ENCODE data around the gene CELF2.

CELF2 gene

DNA sequence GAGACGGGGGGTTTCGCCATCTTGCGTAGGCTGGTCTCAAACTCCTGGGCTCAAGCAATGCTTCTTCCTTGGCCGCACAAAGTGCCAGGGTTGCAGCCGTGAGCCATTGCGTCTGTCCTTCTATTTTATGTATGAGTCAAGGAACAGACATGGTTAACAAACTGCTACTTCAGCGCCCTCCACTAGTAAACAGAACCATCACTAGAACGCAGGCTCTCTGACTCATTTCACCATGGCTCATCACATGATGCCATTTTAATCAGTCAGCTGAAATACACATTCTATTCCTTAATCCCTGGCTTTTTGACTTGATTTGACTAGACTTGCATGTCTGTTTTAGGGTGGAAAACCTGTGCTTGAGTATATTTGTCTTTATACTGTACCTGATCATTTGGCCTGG is 41.3 kb downstream of the CELF2 start:
- DNase-seq (ENCODE audit: low read depth) = no peak

DNA sequence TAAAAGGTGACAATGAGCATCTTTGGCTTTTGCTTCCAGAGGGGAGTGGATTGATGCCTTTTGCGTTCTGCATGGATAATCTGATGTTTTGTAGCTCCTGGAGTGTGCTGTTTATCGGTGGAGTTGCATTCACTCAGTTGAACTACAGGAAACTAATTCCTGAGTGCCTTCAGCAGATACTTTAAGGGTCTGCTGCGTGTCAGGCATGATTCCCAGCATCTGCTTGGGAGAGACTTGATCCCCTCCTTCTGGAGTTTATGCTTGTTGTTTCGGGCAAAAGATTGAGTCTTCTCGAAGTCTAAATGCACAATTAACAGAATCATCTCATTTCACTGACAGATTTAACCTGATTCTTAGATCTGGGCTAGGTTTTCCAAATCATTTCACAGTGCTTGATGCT is 46.2 kb downstream of the CELF2 start:
- DNase-seq (ENCODE audit: low read depth) = no peak

DNA sequence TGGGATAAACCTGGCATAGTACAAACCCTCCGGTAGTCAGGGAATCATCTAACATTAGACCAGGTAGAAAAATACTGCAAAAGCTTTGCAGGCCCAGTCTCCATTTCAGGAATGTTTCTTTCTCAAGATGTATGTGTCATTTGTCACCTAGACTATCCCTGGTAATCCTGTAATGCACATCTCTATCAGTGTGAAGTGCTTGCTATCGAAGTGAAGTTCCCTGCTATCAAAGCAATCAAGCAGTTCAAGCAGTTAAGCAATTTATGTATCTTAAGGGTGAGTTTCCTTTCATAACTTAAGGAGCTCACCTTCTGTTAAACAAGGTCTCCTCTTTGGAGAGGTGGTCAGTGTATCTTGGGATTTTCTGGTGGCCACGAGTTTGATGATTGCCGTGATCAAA is 47.2 kb downstream of the CELF2 start:
- DNase-seq (ENCODE audit: low read depth) = no peak

DNA sequence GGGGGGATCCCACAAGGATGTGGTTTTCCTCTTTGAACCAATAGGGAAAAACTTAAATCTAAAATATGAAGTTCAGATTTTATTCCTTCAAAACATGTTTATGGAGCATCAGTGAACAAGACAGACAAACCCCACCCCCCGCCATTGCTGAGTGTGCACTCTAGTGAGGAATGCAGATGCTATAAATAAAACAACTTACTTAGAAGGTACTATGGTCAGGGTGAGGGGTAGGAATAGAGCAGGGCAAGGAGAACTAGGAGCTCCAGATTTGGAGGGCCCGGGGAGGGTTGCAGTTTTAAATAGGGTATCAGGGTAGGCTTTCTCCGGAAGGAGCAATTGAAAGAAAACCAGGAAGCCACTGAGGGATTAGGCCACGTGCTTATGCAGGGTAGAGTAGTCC is 47.9 kb downstream of the CELF2 start:
- no peak for DNase-seq (ENCODE audit: low read depth)

DNA sequence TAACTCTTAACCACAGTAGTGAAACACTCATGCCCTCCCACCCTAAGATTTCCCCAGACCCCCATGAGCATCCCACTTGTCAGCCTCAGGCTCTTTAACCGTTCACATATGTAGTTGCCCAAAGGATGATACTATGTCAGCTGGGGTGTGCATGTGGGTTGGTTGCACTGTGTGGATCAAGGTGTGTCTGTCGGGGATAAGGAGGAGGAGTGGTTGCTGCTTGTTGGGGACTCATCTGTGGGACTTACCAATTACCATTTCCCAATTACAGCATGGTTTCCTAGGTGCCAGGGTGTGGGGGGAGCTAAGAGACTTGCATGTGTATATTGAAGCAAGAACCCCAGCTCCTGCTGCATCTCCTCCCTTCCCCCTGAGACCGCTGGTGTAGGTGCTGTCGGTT is 48.8 kb downstream of the CELF2 start:
- DNase-seq (ENCODE audit: low read depth) = no peak

DNA sequence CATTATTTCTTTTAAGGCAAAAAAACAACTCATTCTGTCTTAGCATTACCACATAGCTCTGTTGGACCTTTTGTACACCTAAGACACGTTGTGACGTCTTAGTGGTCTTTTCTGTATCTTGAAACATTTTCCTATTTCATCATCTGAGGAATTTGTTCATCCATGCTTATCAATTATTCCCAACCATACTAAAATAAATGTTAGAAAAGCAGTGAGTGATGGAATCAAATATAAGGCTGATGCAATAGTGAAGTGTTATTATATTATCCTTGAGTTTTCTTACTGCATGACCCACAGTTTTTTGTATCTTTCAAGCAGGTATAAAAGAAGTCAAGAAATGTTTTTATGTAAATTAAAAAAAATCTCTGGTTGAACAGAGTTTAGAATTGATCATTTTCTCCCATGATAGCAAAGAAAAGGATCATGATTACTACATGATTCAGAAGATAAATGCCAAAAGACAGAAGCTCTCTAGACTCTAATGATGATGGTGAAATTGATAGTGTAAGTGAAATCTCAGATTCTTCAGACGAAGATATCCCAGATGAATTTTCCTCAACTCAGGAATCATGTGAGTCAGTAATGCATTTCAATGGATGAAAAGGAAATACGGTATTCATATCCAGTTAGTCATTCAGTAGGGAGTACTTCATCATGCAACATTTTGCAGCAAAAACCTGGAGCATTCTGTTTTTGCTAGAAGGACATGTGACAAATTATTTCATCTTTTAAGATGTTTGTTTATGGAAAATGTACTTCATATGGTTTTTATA is 51.4 kb downstream of the CELF2 start:
- no peak for DNase-seq (ENCODE audit: low read depth)

DNA sequence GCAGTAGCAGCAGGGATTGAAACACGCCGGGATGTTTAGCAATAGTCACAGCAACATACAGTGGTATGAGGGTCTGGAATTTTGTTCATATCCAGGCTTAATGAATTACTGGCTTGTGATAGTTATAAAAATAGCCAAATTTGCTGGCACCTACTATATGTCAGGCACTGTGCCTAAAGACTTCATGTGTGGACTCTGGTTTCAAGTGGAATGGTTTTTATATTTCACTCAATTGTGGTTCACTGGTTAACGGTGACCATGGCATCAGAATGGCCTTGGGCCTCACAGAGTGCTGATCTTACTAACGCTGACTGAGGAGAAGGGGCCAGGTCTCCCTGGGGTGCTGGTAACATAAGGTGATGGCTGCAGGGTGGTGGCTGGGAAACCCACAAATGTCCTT is 55.7 kb downstream of the CELF2 start:
- DNase-seq (ENCODE audit: low read depth) = no peak

DNA sequence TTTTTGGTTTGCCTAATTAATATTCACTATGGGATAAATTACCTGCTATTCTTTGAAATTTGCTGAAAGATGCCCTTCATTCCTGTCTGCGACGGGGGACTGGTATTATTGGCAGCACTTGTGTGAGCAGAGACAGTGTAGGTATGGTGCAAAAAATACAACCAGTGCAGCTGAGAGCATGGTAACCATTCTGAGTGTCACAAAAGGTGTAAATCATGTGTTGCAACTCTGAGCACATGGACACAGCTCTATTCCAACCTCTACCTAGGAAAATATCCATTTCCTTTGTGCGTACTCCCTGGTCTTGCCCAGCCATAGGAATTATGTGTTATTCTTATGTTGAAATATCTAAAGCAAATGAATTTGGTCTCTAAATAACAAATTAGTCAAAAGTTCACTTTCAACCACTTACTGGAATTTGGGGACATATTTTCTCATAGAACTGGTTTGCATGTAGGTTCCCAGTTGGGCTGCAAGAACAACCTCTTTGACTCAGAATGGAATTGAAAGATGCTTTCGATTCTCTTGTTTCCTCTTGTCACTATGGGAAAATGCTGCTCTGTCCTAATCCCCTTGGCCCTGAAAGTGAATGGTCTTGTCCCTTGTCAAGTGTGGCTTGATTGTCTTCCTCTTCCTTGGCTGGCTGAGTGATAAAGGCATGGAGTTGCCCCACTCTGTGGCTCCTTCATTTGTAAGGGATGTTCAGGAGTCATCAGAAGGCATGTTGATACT is 57.0 kb downstream of the CELF2 start:
- DNase-seq (ENCODE audit: low read depth) = no peak

DNA sequence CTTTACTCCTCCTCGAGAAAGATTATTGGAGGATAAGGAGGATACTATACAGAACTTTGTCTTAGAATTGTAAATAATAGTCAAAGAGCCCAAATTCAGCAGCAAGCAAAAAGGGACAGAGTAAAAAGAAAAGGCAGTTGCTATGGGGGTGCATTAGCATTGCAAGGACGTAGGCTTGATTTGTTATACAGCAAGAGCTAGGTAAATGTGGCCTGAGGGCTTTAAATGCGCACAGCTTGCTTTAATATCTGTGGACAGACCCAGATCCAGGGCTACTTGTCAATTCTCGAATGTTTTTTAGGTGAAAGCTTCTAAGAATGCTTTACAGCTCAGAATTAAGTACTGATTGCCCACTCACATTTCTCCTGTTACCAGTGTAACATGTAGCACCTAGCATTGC is 58.5 kb downstream of the CELF2 start:
- DNase-seq (ENCODE audit: low read depth) = no peak

DNA sequence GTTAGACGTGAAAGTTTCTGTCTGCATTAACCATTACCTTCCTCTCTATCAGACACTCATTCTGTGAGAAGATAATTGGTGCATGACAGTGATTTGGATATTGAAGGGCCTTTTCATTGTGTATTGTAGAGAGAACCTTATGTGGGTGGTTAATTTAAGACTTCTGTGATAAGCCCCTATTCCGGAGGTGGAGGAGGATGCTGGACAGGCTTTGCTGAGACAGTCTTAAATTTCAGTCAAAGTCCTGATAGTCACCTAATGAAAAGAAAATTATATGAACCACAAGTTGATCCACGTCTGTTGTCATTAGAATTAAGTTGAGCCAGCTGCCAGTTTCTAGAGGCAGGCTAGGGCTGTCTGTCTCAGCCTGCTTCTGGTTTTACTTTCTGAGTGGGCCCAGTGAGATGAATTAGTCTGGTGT is 62.9 kb downstream of the CELF2 start:
- no peak for DNase-seq (ENCODE audit: low read depth)

DNA sequence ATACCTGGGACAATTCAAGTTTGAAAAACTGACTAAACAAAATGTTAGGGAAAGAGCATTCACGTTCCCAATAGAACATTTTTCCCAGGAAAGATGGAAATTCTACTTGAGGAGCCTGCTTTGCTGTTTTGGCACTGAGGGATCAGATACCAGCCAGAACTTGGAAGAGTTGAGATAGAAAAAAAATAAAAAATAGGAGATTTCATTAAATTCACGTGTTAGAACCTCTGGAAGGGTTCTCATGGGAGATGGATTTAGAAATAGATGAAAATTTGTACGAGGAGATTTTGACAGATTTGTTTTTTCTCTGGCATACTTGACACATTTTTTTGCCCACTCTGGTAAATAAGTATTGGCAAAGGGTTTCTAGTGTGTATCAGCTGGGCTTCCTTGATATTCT is 63.7 kb downstream of the CELF2 start:
- no peak for DNase-seq (ENCODE audit: low read depth)

DNA sequence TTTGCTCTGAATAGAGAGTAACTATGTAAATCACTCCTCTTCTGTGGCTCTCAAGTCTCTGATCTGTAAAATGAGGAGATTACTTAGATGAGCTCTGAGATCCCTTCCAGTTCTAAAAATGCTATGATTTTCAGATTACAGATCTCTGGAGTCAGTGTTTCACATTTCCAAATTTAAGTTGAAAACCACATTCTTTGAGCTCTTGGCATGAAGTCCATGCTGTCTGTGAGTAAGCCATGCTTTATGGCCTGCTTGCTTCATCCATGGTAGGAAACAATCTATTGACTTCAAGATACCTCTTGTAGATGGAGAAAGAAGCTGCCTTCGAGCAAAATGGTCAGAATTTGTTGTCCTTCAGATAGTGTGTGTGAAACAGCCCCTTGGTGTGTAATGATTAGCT is 64.9 kb downstream of the CELF2 start:
- no peak for DNase-seq (ENCODE audit: low read depth)

DNA sequence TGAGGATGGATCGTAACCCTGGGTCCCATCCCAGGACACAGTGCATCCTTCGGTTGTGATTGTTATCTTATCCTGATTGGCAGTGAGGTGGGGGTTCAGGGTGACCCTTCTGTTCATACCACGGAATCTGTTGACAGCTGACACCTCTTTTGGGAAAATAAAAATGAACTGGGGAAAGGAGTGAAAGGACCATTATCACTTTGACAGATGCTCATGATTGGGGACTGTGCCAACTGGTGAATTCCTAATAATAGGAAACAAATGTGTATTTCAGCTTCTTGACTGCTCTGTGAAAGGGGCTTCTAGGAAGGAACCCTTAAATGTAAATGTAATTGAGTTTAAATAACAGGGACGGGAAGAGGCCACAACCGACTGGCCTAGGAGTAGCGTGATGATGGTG is 65.4 kb downstream of the CELF2 start:
- DNase-seq (ENCODE audit: low read depth) = no peak

DNA sequence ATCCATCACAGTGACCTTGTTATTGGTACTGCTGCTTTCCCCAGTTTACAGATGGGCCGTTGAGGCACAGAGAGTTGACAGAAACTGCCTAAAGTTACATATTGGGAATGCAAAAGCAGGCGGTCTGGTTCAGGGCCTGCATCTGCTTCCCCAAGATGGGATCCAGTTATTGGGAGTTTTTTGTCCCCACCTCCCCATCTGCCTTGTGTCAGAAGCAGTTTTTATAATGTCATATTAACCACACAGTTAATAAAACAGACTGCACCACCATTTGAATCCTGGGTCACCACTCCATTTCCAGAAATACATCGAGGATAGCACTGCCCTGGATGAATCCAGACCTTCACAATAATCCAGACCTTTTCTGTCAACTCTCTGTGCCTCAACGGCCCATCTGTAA is 67.9 kb downstream of the CELF2 start:
- DNase-seq (ENCODE audit: low read depth) = no peak

DNA sequence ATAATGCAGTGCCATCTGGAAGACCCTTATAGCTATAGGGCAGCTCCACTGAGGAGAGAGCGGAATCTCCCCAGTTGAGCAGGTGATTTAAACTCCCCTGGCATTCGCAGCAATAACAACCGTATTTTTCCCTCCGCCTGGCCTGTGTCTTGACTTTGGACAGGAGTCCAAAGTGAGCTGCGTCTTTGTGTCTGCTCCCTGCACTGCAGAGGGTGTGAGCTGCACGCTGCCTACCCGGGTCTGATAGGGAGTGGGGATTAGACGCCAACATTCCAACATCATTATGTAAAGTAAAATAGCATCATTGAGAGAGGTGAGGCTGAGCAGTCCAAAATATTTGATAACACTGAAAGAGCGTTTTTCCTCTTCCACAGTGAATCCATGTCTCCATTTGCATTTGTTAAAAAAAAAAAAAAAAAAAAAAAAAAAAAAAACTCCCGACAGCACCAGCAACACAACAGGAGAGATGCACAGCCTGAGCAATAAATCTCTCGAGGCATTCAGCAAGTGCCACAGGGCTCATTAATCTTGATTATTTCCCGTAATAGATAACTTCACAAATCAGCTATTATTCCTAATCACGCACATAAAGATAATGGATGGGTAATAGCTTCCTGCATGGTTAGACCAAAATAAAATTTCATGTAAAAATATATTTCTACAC is 68.6 kb downstream of the CELF2 start:
- DNase-seq (ENCODE audit: low read depth) = no peak

DNA sequence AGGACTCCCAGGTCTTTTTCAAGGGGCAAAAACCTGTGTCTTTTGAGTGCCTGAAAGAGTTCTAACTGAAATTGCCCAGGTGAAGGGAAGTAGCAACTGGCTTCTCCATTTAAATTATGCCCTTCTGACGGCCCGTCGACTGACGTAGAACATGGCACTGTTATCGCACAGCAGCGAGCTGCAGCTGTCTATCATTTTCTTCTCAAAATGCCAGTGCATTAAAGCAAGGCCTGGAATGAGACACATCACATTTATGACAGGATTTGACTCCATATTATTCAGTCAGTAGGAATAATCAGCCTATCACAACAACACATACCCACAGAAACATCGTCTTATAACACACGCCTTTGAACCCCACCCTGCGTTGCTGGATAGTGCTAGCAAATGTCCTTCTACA is 69.7 kb downstream of the CELF2 start:
- no peak for DNase-seq (ENCODE audit: low read depth)

DNA sequence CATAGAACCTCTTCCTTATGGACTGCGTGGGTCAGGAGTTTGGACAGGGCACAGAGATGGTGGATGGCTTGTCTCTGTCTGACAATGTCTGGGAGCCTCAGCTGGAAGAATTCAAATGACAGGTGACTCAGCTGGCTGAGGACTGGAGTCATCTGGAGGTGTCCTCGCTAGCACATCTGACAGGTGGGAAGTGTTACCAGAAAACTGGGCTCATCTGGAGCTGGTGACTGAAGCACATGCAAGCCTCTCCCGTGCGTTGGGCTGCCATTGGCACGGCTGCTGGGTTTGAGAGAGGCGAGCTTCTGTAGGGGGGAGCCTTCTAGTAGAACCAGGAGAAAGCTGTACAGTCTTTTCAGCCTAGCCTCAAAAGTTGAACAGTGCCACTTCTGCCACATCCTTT is 71.0 kb downstream of the CELF2 start:
- DNase-seq (ENCODE audit: low read depth) = no peak

DNA sequence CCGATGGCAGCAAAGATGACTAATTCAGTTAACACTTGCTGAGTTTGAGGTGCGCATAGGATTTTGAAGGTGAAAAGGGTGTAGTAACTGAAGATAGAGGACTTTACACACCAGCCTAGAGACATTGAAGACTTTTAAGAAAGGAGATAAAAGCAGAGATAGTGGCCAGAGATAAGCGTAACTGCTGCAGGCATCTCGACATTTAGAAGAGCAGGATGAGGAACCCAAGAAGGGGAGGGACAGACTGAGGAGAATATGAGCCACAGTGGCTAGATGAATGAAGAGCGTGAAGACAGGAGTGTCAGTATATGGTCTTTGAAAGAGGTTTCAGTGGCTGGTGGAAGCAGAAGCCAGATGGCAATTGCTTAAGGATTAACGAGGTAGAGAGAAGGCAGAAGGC is 71.6 kb downstream of the CELF2 start:
- DNase-seq (ENCODE audit: low read depth) = no peak

DNA sequence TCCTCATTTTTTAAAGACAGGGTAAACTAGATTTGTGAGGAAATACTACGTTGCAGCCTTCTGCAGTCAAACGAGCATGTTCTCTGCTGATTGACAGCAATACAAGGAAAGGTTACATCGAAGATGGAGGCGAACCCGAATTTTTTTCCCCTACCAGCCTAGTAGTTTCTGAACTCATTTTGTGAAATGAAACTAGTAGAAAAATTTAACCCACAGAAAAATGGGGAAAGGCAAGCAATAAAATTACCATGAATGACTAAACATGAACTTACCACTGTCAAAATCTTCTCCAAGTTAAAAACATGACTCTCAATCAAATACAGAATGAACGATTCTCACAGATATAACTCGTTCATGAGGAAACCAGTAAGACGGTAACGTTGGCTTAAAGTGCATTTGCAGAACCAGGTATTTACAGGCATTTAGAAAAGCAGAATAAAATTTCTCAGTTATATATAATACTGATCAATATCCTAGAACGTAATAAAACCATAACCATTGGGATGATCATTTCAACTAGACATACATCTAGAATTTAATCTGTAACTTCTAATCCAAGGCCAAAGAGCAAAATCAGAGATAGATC is 73.9 kb downstream of the CELF2 start:
- DNase-seq (ENCODE audit: low read depth) = no peak

DNA sequence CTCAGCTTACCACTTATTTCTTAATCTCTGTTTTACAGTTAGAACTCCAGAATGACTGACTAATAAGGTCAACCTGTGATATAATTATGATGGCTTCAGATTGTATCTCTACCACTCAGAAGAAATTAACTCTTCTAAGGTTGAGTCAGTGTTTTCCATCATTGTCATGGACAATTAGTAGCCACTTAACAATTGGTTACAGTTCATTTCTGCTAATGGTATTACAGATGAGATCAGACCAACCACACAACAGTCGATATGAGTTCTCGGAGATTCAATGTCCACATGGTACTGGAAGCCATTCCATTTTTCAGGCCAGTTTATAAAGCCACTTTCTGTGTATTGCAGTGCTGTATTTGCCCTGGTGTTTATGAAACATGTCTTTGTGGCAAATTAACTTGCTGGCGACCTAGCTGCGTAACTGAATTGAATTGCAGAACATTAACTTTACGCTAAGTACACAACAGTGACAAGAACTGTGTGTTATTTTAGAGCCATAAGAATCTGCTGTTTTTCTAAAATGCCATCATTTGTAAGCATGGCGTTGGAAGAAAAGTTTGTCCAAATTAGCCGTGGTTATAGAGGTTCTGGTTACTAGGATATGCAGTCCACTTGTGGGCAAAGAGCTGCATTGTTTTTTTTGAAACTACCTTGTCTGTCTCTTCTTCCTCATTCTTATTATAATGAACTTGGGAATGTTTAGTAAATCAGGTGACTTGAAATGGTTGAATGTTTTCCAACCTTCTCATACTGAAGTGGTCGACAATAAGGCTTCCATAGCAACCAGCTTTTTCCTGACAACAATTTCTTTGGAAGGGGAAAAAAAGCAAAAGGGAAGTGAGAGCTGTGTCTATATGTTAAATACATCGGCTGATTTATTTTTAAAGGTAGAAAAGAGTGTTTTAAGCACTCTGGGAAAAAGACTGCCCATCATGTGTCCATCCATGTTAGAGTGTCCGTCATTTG is 76.4 kb downstream of the CELF2 start:
- DNase-seq (ENCODE audit: low read depth) = no peak

DNA sequence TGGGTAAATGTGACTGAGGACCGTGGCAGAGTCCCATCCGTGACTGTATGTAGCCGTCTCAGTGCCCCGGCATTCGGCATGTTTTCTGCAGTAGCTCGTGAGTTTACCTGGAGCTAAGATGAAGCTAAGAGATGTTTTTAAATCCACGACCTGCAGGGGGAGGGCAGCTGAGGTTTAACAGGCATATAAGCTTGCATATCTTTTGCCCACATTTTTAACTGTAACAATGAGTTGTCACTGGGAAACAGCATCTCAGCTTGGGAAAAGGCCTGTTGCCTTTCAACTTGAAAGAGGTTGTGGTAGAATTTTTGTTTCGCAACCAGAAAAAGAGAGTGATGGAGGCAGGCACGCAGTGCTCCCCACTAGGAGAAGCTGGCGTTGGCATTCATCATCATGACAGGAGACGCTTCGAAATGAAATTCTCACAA is 77.7 kb downstream of the CELF2 start:
- DNase-seq (ENCODE audit: low read depth) = no peak

DNA sequence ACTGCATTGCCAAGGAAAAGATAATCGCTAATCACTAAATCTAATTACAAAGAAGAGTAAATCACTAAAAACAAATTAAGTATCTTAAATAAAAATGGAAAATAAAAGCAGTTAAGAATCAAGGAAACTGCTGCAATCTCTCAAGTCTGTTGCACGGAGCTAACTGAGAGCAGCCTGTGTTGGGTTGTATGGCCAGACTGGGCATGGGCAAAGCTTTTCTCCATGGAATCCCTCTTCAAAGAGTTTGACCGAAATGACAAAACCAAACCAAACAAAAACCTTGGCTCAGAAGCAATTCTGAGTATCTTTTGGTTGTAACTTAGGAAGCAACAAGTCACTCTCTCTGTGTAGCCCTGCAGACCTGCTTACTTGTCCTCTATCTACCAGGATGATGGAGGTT is 78.8 kb downstream of the CELF2 start:
- DNase-seq (ENCODE audit: low read depth) = no peak

Measured in activated T-cell treated with anti-CD3 and anti-CD28 coated beads for 48 hours (primary cell).